ENCODE measurements around the gene CAMK2D.

CAMK2D gene

DNA sequence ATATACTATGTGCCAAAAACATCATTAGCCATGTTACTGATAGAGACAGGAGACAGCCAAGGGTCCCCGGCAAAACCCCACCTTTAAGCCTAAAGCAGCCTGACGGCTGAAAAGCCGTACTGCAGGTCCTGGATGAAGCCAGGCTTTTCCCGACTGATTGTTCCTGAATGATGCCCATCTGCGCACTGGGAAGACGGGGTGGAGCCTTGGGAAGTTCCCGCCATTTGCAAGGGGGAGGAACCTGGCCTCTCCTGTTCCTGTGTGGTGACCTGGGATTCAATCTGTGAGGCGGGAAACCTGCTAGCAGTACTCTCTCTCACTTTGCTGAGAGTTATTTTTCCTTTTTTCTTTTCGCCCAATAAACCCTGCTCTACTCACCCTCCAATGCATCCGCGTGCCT is 15.1 kb upstream of the CAMK2D start:
- Histone ChIP-seq H4K12ac (ENCODE audit: low read depth, low read length) (no peak overlapping the region), H3K14ac (ENCODE audit: low read length) (no peak overlapping the region), H3K18ac (ENCODE audit: low read length) (no peak overlapping the region), H3K9me3 (ENCODE audit: insufficient read depth, low read depth, low read length) (peaks cover 2% of the 10 kb centered on the region), H3K9ac (ENCODE audit: low read length) (no peak overlapping the region), H3K79me1 (ENCODE audit: low read length) (no peaks in the 10 kb centered on the region), H2AK5ac (ENCODE audit: low read length) (no peak overlapping the region), H4K91ac (ENCODE audit: low read depth, low read length) (no peak overlapping the region), H3K4me1 (ENCODE audit: control insufficient read depth in 1 of 2, insufficient read depth in 2 of 2, low read length in 2 of 2) (no peaks in the 10 kb centered on the region), H3K23ac (ENCODE audit: low read length) (no peak overlapping the region), H2BK12ac (ENCODE audit: low read length) (no peak overlapping the region), H2BK120ac (ENCODE audit: insufficient read depth, low read length, poor library complexity) (no peak overlapping the region), H4K8ac (ENCODE audit: low read depth, low read length) (no peak overlapping the region), H3K4me2 (ENCODE audit: low read length) (no peak overlapping the region), H3K4ac (ENCODE audit: low read depth, low read length) (no peak overlapping the region), H2BK5ac (ENCODE audit: low read depth, low read length, poor library complexity) (no peak overlapping the region), H3K4me3 (ENCODE audit: low read depth, low read length) (no peak overlapping the region), H3K27me3 (ENCODE audit: insufficient read depth, low read length) (no peaks in the 10 kb centered on the region), H3K36me3 (ENCODE audit: control insufficient read depth in 1 of 2, insufficient read depth in 2 of 2, low read length in 2 of 2) (peaks cover 0 to 3% of the 10 kb centered on the region in 2 experiments), H2AFZ (ENCODE audit: insufficient read depth, low read length, poor library complexity) (no peak overlapping the region), H3K79me2 (ENCODE audit: control insufficient read depth, insufficient read depth, low read length, poor library complexity) (no peaks in the 10 kb centered on the region), H3K27ac (ENCODE audit: low read depth, low read length) (no peak overlapping the region)
- WGBS (ENCODE audit: extremely low coverage, insufficient coverage, insufficient read length) = no CpG with 5 or more reads among the region's 11 CpGs
- no peak for DNase-seq

DNA sequence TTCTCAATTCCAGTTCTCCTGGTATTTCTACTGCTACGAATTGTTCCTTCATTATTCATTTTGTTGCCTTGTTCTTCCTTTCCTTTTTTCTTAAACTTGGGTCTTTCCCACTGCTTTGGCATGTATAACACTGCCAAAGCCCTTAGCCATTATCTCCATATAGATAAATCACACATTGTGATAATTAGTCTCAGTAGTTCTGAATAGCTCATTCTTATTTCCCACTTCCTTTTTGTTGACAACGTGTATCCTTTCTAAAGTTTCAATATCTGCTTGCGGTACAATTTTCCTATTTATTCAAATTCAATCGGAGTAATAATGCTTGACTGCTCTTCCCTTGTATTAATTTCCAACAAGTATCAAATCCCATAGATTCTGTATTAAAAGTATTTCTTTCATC is 14.5 kb upstream of the CAMK2D start:
- H3K23ac ChIP-seq (ENCODE audit: low read length) = no peak overlapping the region
- H3K79me1 ChIP-seq (ENCODE audit: low read length) = no peaks in the 10 kb centered on the region
- no peak overlapping the region for H4K91ac ChIP-seq (ENCODE audit: low read depth, low read length)
- peaks cover 2% of the 10 kb centered on the region for H3K9me3 ChIP-seq (ENCODE audit: insufficient read depth, low read depth, low read length)
- WGBS (ENCODE audit: extremely low coverage, insufficient coverage, insufficient read length) = no CpG with 5 or more reads among the region's 4 CpGs
- H3K4me2 ChIP-seq (ENCODE audit: low read length) = no peak overlapping the region
- peaks cover 0 to 3% of the 10 kb centered on the region in 2 experiments for H3K36me3 ChIP-seq (ENCODE audit: control insufficient read depth in 1 of 2, insufficient read depth in 2 of 2, low read length in 2 of 2)
- no peaks in the 10 kb centered on the region for H3K4me1 ChIP-seq (ENCODE audit: control insufficient read depth in 1 of 2, insufficient read depth in 2 of 2, low read length in 2 of 2)
- no peak overlapping the region for H2AK5ac ChIP-seq (ENCODE audit: low read length)
- no peak overlapping the region for H2BK120ac ChIP-seq (ENCODE audit: insufficient read depth, low read length, poor library complexity)
- no peak overlapping the region for H3K14ac ChIP-seq (ENCODE audit: low read length)
- no peaks in the 10 kb centered on the region for H3K79me2 ChIP-seq (ENCODE audit: control insufficient read depth, insufficient read depth, low read length, poor library complexity)
- H3K4me3 ChIP-seq (ENCODE audit: low read depth, low read length) = no peak overlapping the region
- no peaks in the 10 kb centered on the region for H3K27me3 ChIP-seq (ENCODE audit: insufficient read depth, low read length)
- no peak overlapping the region for H2BK12ac ChIP-seq (ENCODE audit: low read length)
- H3K9ac ChIP-seq (ENCODE audit: low read length) = no peak overlapping the region
- no peak overlapping the region for H4K12ac ChIP-seq (ENCODE audit: low read depth, low read length)
- H2AFZ ChIP-seq (ENCODE audit: insufficient read depth, low read length, poor library complexity) = no peak overlapping the region
- H3K18ac ChIP-seq (ENCODE audit: low read length) = no peak overlapping the region
- no peak for DNase-seq
- no peak overlapping the region for H4K8ac ChIP-seq (ENCODE audit: low read depth, low read length)
- H3K4ac ChIP-seq (ENCODE audit: low read depth, low read length) = no peak overlapping the region
- no peak overlapping the region for H2BK5ac ChIP-seq (ENCODE audit: low read depth, low read length, poor library complexity)
- H3K27ac ChIP-seq (ENCODE audit: low read depth, low read length) = no peak overlapping the region

DNA sequence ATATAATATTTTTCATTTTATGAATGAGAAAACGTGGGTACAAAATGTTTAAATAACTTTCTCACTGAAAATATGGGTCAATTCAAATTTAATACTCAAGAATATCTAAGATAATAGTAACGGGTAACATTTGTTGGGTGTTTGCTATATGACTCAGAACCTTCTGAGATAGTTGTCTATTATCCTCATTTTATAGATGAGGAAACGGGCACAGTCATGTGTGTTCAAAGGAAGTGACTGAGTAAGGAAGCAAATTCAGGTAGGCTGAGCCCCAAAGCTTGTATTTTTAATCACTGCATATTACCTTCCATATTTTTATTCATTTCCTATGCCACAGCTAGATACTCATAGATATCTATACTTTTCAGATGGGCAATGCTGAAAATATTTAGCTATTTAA is 12.2 kb upstream of the CAMK2D start:
- H3K4me2 ChIP-seq (ENCODE audit: low read length) = no peak overlapping the region
- no peak overlapping the region for H3K27ac ChIP-seq (ENCODE audit: low read depth, low read length)
- no peak overlapping the region for H2AK5ac ChIP-seq (ENCODE audit: low read length)
- H3K4ac ChIP-seq (ENCODE audit: low read depth, low read length) = no peak overlapping the region
- H3K14ac ChIP-seq (ENCODE audit: low read length) = no peak overlapping the region
- H2BK5ac ChIP-seq (ENCODE audit: low read depth, low read length, poor library complexity) = no peak overlapping the region
- no peak overlapping the region for H3K23ac ChIP-seq (ENCODE audit: low read length)
- H3K9me3 ChIP-seq (ENCODE audit: insufficient read depth, low read depth, low read length) = peaks cover 2% of the 10 kb centered on the region
- no peaks in the 10 kb centered on the region for H3K27me3 ChIP-seq (ENCODE audit: insufficient read depth, low read length)
- no peak overlapping the region for H3K9ac ChIP-seq (ENCODE audit: low read length)
- no CpG with 5 or more reads among the region's 3 CpGs for WGBS (ENCODE audit: extremely low coverage, insufficient coverage, insufficient read length)
- no peak overlapping the region for H2AFZ ChIP-seq (ENCODE audit: insufficient read depth, low read length, poor library complexity)
- H2BK12ac ChIP-seq (ENCODE audit: low read length) = no peak overlapping the region
- H3K4me3 ChIP-seq (ENCODE audit: low read depth, low read length) = no peak overlapping the region
- no peaks in the 10 kb centered on the region for H3K79me2 ChIP-seq (ENCODE audit: control insufficient read depth, insufficient read depth, low read length, poor library complexity)
- H3K79me1 ChIP-seq (ENCODE audit: low read length) = no peaks in the 10 kb centered on the region
- no peak for DNase-seq
- no peak overlapping the region for H3K18ac ChIP-seq (ENCODE audit: low read length)
- no peak overlapping the region for H4K12ac ChIP-seq (ENCODE audit: low read depth, low read length)
- peaks cover 0 to 3% of the 10 kb centered on the region in 2 experiments for H3K36me3 ChIP-seq (ENCODE audit: control insufficient read depth in 1 of 2, insufficient read depth in 2 of 2, low read length in 2 of 2)
- no peak overlapping the region for H2BK120ac ChIP-seq (ENCODE audit: insufficient read depth, low read length, poor library complexity)
- no peak overlapping the region for H4K91ac ChIP-seq (ENCODE audit: low read depth, low read length)
- no peaks in the 10 kb centered on the region for H3K4me1 ChIP-seq (ENCODE audit: control insufficient read depth in 1 of 2, insufficient read depth in 2 of 2, low read length in 2 of 2)
- H4K8ac ChIP-seq (ENCODE audit: low read depth, low read length) = no peak overlapping the region

DNA sequence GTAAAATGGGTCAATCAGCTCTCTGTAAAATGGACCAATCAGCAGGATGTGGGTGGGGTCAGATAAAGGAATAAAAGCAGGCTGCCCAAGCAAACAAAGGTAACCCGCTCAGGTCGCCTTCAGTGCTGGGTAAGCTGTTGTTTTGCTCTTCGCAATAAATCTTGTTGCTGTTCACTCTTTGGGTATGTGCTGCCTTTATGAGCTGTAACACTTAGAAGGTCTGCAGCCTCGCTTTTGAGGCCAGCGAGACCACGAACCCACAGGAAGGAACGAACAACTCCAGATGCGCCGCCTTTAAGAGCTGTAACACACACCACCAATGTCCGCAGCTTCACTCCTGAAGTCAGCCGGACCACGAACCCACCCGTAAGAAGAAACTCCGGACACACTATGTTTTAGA is 11.5 kb upstream of the CAMK2D start:
- H3K79me2 ChIP-seq (ENCODE audit: control insufficient read depth, insufficient read depth, low read length, poor library complexity) = no peaks in the 10 kb centered on the region
- no peak overlapping the region for H3K14ac ChIP-seq (ENCODE audit: low read length)
- peaks cover 0 to 3% of the 10 kb centered on the region in 2 experiments for H3K36me3 ChIP-seq (ENCODE audit: control insufficient read depth in 1 of 2, insufficient read depth in 2 of 2, low read length in 2 of 2)
- no peak overlapping the region for H2BK12ac ChIP-seq (ENCODE audit: low read length)
- no CpG with 5 or more reads among the region's 14 CpGs for WGBS (ENCODE audit: extremely low coverage, insufficient coverage, insufficient read length)
- H4K91ac ChIP-seq (ENCODE audit: low read depth, low read length) = no peak overlapping the region
- no peak overlapping the region for H3K4me2 ChIP-seq (ENCODE audit: low read length)
- DNase-seq = no peak
- H4K8ac ChIP-seq (ENCODE audit: low read depth, low read length) = no peak overlapping the region
- H3K9me3 ChIP-seq (ENCODE audit: insufficient read depth, low read depth, low read length) = peaks cover 2% of the 10 kb centered on the region
- H3K4me1 ChIP-seq (ENCODE audit: control insufficient read depth in 1 of 2, insufficient read depth in 2 of 2, low read length in 2 of 2) = no peaks in the 10 kb centered on the region
- H2BK120ac ChIP-seq (ENCODE audit: insufficient read depth, low read length, poor library complexity) = no peak overlapping the region
- no peak overlapping the region for H2AK5ac ChIP-seq (ENCODE audit: low read length)
- H3K27me3 ChIP-seq (ENCODE audit: insufficient read depth, low read length) = no peaks in the 10 kb centered on the region
- H3K79me1 ChIP-seq (ENCODE audit: low read length) = no peaks in the 10 kb centered on the region
- no peak overlapping the region for H3K23ac ChIP-seq (ENCODE audit: low read length)
- no peak overlapping the region for H3K18ac ChIP-seq (ENCODE audit: low read length)
- no peak overlapping the region for H4K12ac ChIP-seq (ENCODE audit: low read depth, low read length)
- no peak overlapping the region for H3K9ac ChIP-seq (ENCODE audit: low read length)
- H3K27ac ChIP-seq (ENCODE audit: low read depth, low read length) = no peak overlapping the region
- H2AFZ ChIP-seq (ENCODE audit: insufficient read depth, low read length, poor library complexity) = no peak overlapping the region
- H3K4ac ChIP-seq (ENCODE audit: low read depth, low read length) = no peak overlapping the region
- H2BK5ac ChIP-seq (ENCODE audit: low read depth, low read length, poor library complexity) = no peak overlapping the region
- no peak overlapping the region for H3K4me3 ChIP-seq (ENCODE audit: low read depth, low read length)

All from trophoblast cell (in vitro differentiated cells and primary cell).